Panc1 (cell line): Measurements from ENCODE around the gene PRRT1. TPM values are rescaled to one million over a fixed set of nuclear protein-coding genes. Genes with fewer than 3 reads are reported as not detected.
A peak's percentile ranks its signal among the peaks of the same experiment; 100 is the strongest.

ENCODE experiments used
- ATAC-seq: fragments of 200-7000 bp; cut with Tn5 transposase; 2 replicates; pipeline ENCODE4 v1.9.1; 2020; ENCODE audit warnings: mild to moderate bottlenecking, moderate library complexity
- BruUV-seq: library from RNA; stranded (reverse); fragments of 400-500 nt; replicated peaks from 2 replicates; lab custom pipeline; 2021; lab: Mats Ljungman, UMichigan
- CTCF ChIA-PET: fragments of 300-600 bp; sonication (Branson Sonifier 250); formaldehyde crosslinking; loops from one replicate; lab custom pipeline; 2022; ENCODE audit warnings: antibody characterized with exemption; lab: Charles Lee
- POLR2A ChIA-PET: fragments of 300-600 bp; sonication (Branson Sonifier 250); formaldehyde crosslinking; loops from one replicate; lab custom pipeline; 2022; ENCODE audit warnings: antibody characterized with exemption; lab: Charles Lee
- DNase-seq: peaks from one replicate; pipeline ENCODE4 v3.0.0-alpha.2; 2010; ENCODE audit warnings: low read depth, low spot score
- H3K27ac ChIP-seq: 2 replicates; pipeline ENCODE4 v1.5.1; 2011; ENCODE audit warnings: mild to moderate bottlenecking, low read length, inconsistent platforms
- H3K27me3 ChIP-seq: fragments of 200-500 bp; sonication (Bioruptor generic); 2 replicates; pipeline ENCODE4 v1.6.0; 2014; ENCODE audit warnings: low read length, inconsistent platforms; ENCODE audit not compliant: control insufficient read depth, insufficient read depth
- H3K36me3 ChIP-seq: fragments of 200-500 bp; sonication (Bioruptor generic); 2 replicates; pipeline ENCODE4 v1.5.1; 2014; ENCODE audit warnings: inconsistent platforms, mild to moderate bottlenecking, low read length, moderate library complexity; ENCODE audit not compliant: control insufficient read depth, insufficient read depth
- H3K4me1 ChIP-seq: 2 replicates; pipeline ENCODE4 v1.5.1; 2011; ENCODE audit warnings: inconsistent platforms, mild to moderate bottlenecking, low read length, moderate library complexity; ENCODE audit not compliant: control insufficient read depth, insufficient read depth
- H3K4me3 ChIP-seq, 2 experiments: 2 replicates each; pipeline ENCODE4 v1.5.1; 2011 to 2012; ENCODE audit warnings: low read depth in 2 of 2, low read length in 2 of 2, mild to moderate bottlenecking in 2 of 2, inconsistent platforms in 1 of 2, moderate library complexity in 1 of 2
- H3K9me3 ChIP-seq: fragments of 200-500 bp; sonication (Bioruptor generic); 2 replicates; pipeline ENCODE4 v1.5.1; 2014; ENCODE audit warnings: low read depth, mild to moderate bottlenecking, inconsistent platforms, low read length, moderate library complexity; ENCODE audit not compliant: control insufficient read depth, insufficient read depth
- CTCF ChIP-seq: fragments of 450-650 bp; IDR thresholded peaks from 2 replicates; pipeline ENCODE4 v1.5.1; 2017; ENCODE audit warnings: mild to moderate bottlenecking
- POLR2AphosphoS5 ChIP-seq: IDR thresholded peaks from 2 replicates; pipeline ENCODE4 v1.6.1; 2012; ENCODE audit warnings: mild to moderate bottlenecking, low read depth, low read length, moderate library complexity
- SIN3A ChIP-seq: IDR thresholded peaks from 2 replicates; pipeline ENCODE4 v1.6.1; 2012; ENCODE audit warnings: low read depth, mild to moderate bottlenecking, low read length, moderate library complexity, borderline replicate concordance; ENCODE audit not compliant: insufficient read depth
- TCF7L2 ChIP-seq: IDR thresholded peaks from 2 replicates; pipeline ENCODE4 v1.6.1; 2011; ENCODE audit warnings: mild to moderate bottlenecking, low read depth, low read length, inconsistent platforms
- in situ Hi-C: cut with HindIII; loops from 2 replicates; pipeline ENCODE4 v1.10.0; 2016; ENCODE audit warnings: low sequenced_read_pairs, low pct_unique_long_range_greater_than_20kb
- intact Hi-C: fragments of 100-400 bp; cut with micrococcal nuclease; formaldehyde crosslinking; loops from one replicate; pipeline ENCODE4 v1.10.0; 2022; ENCODE audit not compliant: unreplicated experiment
- total RNA-seq: library from RNA; stranded (reverse); gene quantifications from one replicate; pipeline ENCODE4 v1.2.1, GENCODE V29; 2021; ENCODE audit not compliant: unreplicated experiment
- TF ChIP-seq, protein P1 (sequence below), 2 experiments: IDR thresholded peaks; 2 replicates each; pipeline ENCODE4 v1.6.1; 2011 to 2012; ENCODE audit warnings: low read depth in 2 of 2, control low read depth in 1 of 2, low read length in 1 of 2, mild to moderate bottlenecking in 1 of 2, moderate library complexity in 1 of 2; ENCODE audit not compliant: insufficient read depth in 1 of 2

Gene PRRT1
- total RNA-seq, 1 experiment from 2014 or later = 1.3 TPM

- in situ Hi-C loops = no loop called here
- DNase-seq = no peak
These were observed 1.2 kb upstream of the PRRT1 start for GRCh38 chr6:32152769-32153563.

GRCh38 chr6:32151181-32151862, 417 bp downstream of the PRRT1 start:
- Histone ChIP-seq H3K27me3 (no peaks in the 10 kb centered on the region), H3K9me3 (no peaks in the 10 kb centered on the region), H3K4me3 (peak overlapping the region in 1 of 2 experiments; percentile 23; a peak in 2 of 4 replicates), H3K27ac (no peak overlapping the region), H3K36me3 (no peaks in the 10 kb centered on the region; the same call in 1 of the 2 replicates), H3K4me1 (peaks cover 21% of the 10 kb centered on the region)
- ChIA-PET CTCF (no interaction called here), POLR2A (interaction anchor here (0.8 kb wide), 1 partner anchor 21 kb away, joined by 3 read pairs; the partner anchor contains the start of gene FKBPL)
- no peak for DNase-seq
- ATAC-seq = no peak
- TF ChIP-seq, protein P1, sequence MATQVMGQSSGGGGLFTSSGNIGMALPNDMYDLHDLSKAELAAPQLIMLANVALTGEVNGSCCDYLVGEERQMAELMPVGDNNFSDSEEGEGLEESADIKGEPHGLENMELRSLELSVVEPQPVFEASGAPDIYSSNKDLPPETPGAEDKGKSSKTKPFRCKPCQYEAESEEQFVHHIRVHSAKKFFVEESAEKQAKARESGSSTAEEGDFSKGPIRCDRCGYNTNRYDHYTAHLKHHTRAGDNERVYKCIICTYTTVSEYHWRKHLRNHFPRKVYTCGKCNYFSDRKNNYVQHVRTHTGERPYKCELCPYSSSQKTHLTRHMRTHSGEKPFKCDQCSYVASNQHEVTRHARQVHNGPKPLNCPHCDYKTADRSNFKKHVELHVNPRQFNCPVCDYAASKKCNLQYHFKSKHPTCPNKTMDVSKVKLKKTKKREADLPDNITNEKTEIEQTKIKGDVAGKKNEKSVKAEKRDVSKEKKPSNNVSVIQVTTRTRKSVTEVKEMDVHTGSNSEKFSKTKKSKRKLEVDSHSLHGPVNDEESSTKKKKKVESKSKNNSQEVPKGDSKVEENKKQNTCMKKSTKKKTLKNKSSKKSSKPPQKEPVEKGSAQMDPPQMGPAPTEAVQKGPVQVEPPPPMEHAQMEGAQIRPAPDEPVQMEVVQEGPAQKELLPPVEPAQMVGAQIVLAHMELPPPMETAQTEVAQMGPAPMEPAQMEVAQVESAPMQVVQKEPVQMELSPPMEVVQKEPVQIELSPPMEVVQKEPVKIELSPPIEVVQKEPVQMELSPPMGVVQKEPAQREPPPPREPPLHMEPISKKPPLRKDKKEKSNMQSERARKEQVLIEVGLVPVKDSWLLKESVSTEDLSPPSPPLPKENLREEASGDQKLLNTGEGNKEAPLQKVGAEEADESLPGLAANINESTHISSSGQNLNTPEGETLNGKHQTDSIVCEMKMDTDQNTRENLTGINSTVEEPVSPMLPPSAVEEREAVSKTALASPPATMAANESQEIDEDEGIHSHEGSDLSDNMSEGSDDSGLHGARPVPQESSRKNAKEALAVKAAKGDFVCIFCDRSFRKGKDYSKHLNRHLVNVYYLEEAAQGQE (IDR thresholded peaks at IDR 0.05; ENCODE audit: insufficient read depth in 1 of 2, low read depth in 2 of 2, low read length in 1 of 2) = no peak
- no peak for TF ChIP-seq TCF7L2
- TF ChIP-seq POLR2AphosphoS5 = no peak
- TF ChIP-seq CTCF = no peak
- TF ChIP-seq SIN3A = no peak
- in situ Hi-C loops (no loop called here), intact Hi-C loops (no loop called here)
- no TSS peak for BruUV-seq

More at GRCh38 chr6:32152769-32153563, 1.2 kb upstream of the PRRT1 start:
- Histone ChIP-seq H3K9me3 (no peaks in the 10 kb centered on the region), H3K4me1 (peaks cover 21% of the 10 kb centered on the region), H3K27me3 (no peaks in the 10 kb centered on the region), H3K4me3 (peak overlapping the region; percentile 81 to 96), H3K27ac (peak overlapping the region; percentile 84), H3K36me3 (no peaks in the 10 kb centered on the region; the same call in 1 of the 2 replicates)
- intact Hi-C loops = loop anchor here (2.0 kb wide), 1 partner anchor 34 kb away; no protein-coding TSS in a partner anchor
- POLR2A ChIA-PET = interaction anchor here (0.5 to 0.9 kb wide), 4 partner anchors 21 to 399 kb away, joined by 3 to 8 read pairs (median 4); no protein-coding TSS in a partner anchor
- peak; percentile 60 for ATAC-seq
- CTCF ChIA-PET = interaction anchor here (0.5 to 0.6 kb wide), 3 partner anchors 17 to 1913 kb away, joined by 5 to 6 read pairs (median 5); no protein-coding TSS in a partner anchor
- no TSS peak for BruUV-seq
- no peak for TF ChIP-seq CTCF
- no peak for TF ChIP-seq TCF7L2
- no peak; the same call in 1 of the 2 replicates for TF ChIP-seq SIN3A
- TF ChIP-seq, protein P1 (IDR thresholded peaks at IDR 0.05; ENCODE audit: insufficient read depth in 1 of 2, low read depth in 2 of 2, low read length in 1 of 2) = no peak
